Bronchial epithelial cell (primary cell): Measurements from ENCODE around the gene RGS7BP. TPM values are rescaled to one million over a fixed set of nuclear protein-coding genes. Genes with fewer than 3 reads are reported as not detected.

Experiments used
- DNase-seq: peaks from one replicate; pipeline ENCODE4 v3.0.0-alpha.2; 2010; ENCODE audit warnings: low read depth
- FAIRE-seq: peaks from 2 replicates; lab custom pipeline; 2011; peaks lifted over from hg19 to GRCh38; lab: Jason Lieb, UNC
- H3K27me3 ChIP-seq: 2 replicates; pipeline ENCODE4 v1.5.1; 2011; ENCODE audit warnings: low read length; ENCODE audit not compliant: control insufficient read depth, insufficient read depth
- H3K36me3 ChIP-seq: 2 replicates; pipeline ENCODE4 v1.5.1; 2011; ENCODE audit warnings: low read length; ENCODE audit not compliant: control insufficient read depth, insufficient read depth
- H3K4me3 ChIP-seq: 2 replicates; pipeline ENCODE4 v1.5.1; 2011; ENCODE audit warnings: mild to moderate bottlenecking, low read depth, low read length, control low read depth
- total RNA-seq: library from RNA; depleted of rRNA; stranded (reverse); fragments of >200 nt; gene quantifications from 2 replicates; pipeline ENCODE4 v1.2.1, GENCODE V29; 2014
- TF ChIP-seq, protein P1 (sequence below): IDR thresholded peaks from 2 replicates; pipeline ENCODE4 v1.5.1; 2011; ENCODE audit warnings: mild to moderate bottlenecking, moderate library complexity, low read length, control low read depth, inconsistent platforms; ENCODE audit not compliant: insufficient read depth, severe bottlenecking

RGS7BP gene
- total RNA-seq, 1 donor from 2014 or later, result not detected

DNA sequence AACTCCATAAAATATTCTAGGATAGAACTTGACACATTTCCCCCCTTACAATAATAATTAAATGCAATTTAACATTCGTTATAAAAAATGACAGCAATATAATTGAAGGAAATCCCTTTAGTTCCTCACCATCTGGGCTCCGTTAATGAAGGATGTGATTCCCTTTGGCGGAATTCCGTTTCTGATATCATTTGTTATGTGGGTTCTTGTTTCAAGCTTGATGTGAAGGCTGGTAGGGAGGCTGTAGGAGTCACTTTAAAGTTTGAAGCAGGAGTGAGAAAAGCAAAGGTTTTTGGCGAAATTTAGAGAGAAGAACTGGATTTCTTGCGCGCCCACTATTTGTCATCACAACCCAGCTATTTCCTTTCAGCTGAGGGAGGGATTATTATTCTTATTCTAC lies 4.0 kb downstream of the RGS7BP start:
- no peaks in the 10 kb centered on the region for H3K36me3 ChIP-seq
- FAIRE-seq, result no peak

DNA sequence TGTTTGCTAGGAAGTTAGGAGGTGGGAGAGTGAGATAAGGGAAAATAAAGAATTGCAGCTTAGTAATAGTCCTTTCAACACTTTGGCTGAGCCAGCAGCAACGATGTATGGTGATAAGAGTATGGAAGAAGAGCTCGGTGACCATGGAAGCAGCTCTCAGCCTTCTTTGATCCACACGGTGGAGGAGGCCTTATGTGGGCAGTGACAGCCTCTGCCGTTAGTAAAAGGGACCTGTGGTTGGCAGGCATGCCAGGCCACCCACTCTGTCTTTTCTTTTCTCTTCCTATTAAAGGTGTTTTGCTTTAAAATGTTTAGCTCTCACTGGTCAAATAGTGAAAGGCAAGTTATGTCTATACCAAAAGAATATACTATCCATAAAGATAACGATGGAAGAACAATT lies 7.7 kb downstream of the RGS7BP start:
- Histone ChIP-seq H3K36me3 (no peaks in the 10 kb centered on the region), H3K27me3 (no peaks in the 10 kb centered on the region), H3K4me3 (no peak overlapping the region)
- DNase-seq (no peak), FAIRE-seq (no peak)
- TF ChIP-seq, protein P1, sequence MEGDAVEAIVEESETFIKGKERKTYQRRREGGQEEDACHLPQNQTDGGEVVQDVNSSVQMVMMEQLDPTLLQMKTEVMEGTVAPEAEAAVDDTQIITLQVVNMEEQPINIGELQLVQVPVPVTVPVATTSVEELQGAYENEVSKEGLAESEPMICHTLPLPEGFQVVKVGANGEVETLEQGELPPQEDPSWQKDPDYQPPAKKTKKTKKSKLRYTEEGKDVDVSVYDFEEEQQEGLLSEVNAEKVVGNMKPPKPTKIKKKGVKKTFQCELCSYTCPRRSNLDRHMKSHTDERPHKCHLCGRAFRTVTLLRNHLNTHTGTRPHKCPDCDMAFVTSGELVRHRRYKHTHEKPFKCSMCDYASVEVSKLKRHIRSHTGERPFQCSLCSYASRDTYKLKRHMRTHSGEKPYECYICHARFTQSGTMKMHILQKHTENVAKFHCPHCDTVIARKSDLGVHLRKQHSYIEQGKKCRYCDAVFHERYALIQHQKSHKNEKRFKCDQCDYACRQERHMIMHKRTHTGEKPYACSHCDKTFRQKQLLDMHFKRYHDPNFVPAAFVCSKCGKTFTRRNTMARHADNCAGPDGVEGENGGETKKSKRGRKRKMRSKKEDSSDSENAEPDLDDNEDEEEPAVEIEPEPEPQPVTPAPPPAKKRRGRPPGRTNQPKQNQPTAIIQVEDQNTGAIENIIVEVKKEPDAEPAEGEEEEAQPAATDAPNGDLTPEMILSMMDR, result no peak

More for the DNA sequence above, 4.0 kb downstream of the RGS7BP start:
- no peak for DNase-seq
- TF ChIP-seq, protein P1, result no peak
- Histone ChIP-seq H3K27me3 (peaks cover 14% of the 10 kb centered on the region), H3K4me3 (no peak overlapping the region)

DNA sequence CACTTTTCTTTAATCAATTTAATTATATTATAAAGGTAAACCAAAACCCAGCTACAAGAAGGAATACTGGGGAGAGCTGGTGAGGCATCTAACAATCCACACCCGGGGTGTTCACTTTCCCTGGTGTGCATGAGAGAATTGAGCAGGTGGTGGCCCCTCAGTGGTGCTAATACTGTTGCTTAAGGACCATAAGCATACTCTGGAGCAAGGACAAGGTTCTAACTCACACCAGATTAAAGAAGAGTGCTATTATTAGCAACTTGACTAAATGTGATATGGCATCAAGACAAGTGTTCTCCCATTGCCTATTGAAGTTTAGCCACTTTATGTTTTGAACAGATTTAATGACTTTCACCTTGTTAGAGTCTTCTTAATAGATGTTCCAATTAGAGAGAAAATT lies 8.8 kb downstream of the RGS7BP start:
- no peaks in the 10 kb centered on the region for H3K36me3 ChIP-seq
- H3K27me3 ChIP-seq, result no peaks in the 10 kb centered on the region
- no peak for DNase-seq
- TF ChIP-seq, protein P1, result no peak
- no peak for FAIRE-seq
- H3K4me3 ChIP-seq, result no peak overlapping the region

DNA sequence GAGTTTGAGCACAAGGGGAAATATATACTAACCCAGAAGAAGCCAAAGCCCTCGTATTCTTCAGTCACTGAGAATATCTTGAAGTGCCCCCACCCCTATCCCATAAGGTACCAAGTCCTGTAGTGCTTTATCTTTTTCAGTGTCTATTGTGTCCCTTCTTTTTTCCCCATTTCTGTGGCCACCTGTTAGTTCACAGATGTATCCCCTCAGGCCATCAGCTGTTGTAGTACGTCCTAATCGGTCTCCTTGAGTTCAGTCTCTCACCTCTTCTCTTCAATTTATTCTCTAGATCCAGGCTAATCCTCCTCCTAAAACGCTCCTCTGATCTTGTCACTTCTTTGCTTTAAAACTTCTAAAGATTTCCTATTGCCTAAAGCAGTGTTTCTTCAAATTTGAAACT lies 10.4 kb downstream of the RGS7BP start:
- H3K27me3 ChIP-seq, result no peaks in the 10 kb centered on the region
- DNase-seq (no peak), FAIRE-seq (no peak)
- H3K36me3 ChIP-seq, result no peaks in the 10 kb centered on the region
- TF ChIP-seq, protein P1, result no peak
- H3K4me3 ChIP-seq, result no peak overlapping the region

DNA sequence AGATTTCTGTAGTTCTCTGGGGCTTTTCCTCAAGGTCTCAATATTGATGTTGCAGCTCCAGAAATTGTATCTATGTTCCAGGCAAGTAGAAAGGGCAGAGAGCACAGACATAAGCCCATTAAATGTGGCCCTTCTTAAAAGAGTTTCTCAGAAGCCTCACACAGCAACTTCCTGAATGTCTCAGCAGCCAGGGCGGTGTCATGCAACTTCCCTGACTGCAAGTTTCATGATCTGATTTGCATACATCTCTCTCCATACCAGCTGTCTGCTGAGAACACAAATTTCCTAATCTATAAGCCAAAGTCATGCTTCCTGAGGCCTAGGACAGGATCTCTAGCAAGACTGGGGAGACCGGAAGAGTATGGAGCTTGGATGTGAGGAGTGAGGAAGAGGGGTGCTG lies 13.0 kb downstream of the RGS7BP start:
- FAIRE-seq, result no peak
- Histone ChIP-seq H3K27me3 (no peaks in the 10 kb centered on the region), H3K4me3 (no peak overlapping the region), H3K36me3 (no peaks in the 10 kb centered on the region)
- TF ChIP-seq, protein P1, result no peak
- DNase-seq, result peak; percentile 11

DNA sequence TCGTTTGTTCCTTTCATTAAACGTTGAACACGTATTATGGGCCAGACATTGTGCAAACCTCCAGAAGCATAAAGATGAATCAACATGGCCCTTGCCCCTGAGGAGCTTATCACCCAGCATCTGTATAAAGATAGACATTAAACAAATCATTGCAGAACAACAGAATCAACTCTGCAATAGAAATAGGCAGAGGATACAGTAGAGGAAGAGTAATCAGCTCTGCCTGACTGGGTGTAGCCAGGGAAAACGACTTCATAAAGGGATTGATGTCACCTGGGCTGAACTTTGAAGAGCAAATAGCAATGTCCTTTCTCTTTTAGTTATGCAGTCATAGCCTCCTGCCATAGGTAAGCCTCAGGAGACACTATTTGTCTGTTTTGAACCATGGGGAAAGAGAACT lies 13.4 kb downstream of the RGS7BP start:
- Histone ChIP-seq H3K36me3 (no peaks in the 10 kb centered on the region), H3K4me3 (no peak overlapping the region), H3K27me3 (no peaks in the 10 kb centered on the region)
- TF ChIP-seq, protein P1, result no peak
- FAIRE-seq (no peak), DNase-seq (no peak)
